ENCODE results near the gene MRGPRX3.
"Not testable (repeated sequence)": the region's sequence is repeated elsewhere in the genome, so short reads cannot be mapped to it uniquely, and the experiment has no call there.

The MRGPRX3 gene

GRCh38 chr11:18132341-18132740 lies at the start of gene MRGPRX3:
TSS of gene MRGPRX3 (plus strand) at chr11:18132571. CDS start at chr11:18137203, 4,632 bp downstream.
- DNase-seq: no peak

DNA sequence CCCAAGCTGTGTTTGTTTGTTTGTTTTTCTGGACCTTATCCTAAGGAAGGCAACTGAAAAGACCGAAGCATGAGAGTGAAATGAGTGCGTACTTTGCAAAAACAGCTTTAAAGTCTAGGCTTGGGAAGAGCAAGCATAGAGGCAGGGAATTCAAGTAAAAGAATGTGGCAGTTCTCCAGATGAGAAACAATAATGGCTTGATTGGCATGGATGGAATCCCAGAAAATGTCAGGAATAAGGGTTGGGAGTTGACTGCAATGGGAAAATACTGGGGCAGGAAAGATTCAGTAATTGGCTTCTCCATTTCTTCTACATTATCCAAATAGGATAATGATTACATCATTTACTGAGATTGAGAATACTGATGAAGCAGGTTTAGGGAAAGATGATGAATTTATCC lies 44.0 kb upstream of the MRGPRX3 start:
- no peak for DNase-seq

- no peak for DNase-seq
These were observed 43.4 kb upstream of the MRGPRX3 start for GRCh38 chr11:18088966-18089365.

DNA sequence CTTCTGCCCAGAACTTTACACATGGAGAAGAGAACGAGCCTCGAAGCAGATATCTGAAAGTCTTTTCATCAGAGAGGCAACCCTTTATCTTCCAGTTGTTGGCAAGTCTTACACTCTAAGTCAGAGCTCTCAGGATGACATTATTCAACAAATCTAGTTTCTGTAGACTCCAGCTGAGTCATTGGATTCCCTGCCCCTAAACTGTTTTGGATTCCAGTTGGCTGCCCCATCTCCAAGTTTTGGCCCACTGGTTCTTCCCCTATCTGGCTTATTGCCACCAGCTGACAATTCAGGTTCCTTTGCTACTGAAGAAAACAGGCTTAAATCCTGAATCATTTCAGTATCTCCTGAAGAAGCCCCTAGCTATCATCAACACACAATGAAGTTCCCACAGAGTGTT lies 40.6 kb upstream of the MRGPRX3 start:
- DNase-seq: no peak

GRCh38 chr11:18093959-18094358 lies 38.4 kb upstream of the MRGPRX3 start:
- DNase-seq: no peak

DNA sequence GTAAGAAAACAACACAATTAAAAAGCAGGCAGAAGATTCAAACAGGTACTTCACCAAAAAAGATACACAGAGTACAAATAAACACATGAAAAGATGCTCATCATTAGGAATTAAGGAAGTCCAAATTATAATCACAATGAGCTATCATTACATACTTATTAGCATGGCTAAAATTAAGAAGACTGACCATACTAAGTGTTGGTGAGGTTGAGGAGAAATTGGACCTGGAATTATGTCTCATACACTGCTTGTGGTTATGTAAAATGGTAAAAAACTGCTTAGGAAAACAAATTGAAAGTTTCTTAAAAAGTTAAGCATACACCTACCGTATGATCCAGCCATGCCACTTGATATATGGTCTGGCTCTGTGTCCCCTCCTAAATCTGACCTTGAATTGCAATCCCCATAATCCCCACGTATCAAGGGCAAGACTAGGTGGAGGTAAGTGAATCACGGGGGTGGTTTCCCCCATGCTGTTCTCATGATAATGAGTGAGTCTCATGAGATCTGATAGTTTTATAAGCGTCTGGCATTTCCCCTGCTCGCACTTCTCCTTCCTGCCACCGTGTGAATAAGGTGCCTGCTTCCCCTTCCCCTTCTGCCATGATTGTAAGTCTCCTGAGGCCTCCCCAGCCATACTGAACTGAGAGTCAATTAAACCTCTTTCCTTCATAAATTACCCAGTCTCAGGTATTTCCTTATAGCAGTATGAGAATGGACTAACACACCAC lies 31.3 kb upstream of the MRGPRX3 start:
- DNase-seq: no peak

GRCh38 chr11:18105086-18105801 lies 27.1 kb upstream of the MRGPRX3 start:
- DNase-seq: no peak

DNA sequence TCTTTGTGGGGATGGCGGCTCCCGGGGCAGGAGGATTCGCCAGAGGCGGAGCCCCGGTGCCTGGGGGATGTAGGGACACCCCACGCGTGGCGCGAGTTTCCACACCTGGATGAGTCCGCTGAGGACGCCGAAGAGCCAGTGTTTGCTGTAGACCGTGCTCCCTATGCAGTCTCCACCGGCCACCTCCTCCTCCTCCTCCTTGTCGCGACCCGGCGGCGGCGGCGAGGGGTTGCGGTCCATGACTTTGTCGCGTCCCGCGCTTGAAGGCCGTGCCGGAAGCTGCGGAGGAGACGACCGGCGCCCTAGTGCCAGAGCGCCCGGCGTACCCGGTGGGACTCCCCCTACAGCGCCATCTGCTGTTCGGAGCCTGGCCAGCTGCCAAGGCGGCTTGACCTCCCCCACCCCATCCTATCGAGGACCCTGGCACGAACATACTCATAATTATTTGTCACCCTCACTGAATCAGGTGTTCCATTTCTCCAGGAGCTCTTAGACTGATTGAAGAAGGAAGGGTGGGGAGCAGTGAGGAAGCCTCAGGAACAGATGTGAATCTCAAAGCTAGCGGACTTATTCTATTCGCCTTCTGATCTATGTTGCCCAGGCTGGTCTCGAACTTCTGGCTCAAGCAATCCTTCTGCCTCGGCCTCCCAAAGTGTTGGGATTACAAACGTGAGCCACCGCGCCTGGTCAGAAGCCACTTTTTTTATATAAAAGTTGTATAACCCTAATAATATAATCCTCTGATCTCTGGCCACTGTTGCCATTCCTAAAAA lies 26.4 kb upstream of the MRGPRX3 start, which contains the start of gene SAAL1:
SAAL1 (minus strand) TSS at position 281 of the 773 bp plus-strand sequence; CDS start at position 240, 41 bp downstream.
- no peak for DNase-seq

DNA sequence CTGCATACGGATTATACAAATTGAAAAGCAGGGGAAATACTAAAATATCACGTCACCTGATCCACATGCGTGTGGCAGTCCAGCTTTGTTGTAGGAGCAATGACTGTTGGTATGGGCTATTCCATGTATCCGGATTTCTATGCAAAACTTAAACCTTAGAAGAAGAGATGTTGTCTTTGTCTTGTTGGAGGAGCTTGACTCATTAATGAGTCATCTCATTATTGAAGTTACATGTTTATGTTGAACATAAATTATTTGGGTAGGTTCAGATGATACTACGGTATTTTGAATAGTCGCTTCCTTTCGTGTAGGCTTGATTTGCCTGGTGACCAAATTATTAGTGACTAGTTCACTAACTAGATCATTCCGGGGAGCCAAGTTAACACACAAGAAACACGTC lies 25.7 kb upstream of the MRGPRX3 start:
- no peak for DNase-seq

- no peak for DNase-seq
These were observed 24.1 kb upstream of the MRGPRX3 start for GRCh38 chr11:18108254-18108653.

DNA sequence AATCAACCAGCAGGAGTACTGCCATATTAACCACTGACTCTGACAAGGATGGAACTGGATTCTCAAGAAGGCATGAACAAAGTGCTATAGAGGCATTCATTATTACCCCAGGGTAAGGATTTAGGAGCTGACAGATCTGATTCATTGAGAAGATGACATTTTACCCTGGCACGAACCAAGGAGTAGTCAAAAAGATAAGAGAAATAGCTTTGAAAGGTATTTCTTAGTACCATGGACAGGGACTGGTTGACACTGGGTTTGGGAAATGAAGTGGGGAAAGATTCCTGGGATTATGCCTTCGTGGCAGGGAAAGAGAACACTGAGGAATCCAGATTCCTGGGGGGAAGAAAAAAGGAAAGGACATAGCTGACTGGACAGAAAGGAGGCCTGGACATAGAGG lies 21.4 kb upstream of the MRGPRX3 start:
- no peak for DNase-seq

- DNase-seq: no peak
These were observed 16.8 kb upstream of the MRGPRX3 start for GRCh38 chr11:18115360-18116127.

DNA sequence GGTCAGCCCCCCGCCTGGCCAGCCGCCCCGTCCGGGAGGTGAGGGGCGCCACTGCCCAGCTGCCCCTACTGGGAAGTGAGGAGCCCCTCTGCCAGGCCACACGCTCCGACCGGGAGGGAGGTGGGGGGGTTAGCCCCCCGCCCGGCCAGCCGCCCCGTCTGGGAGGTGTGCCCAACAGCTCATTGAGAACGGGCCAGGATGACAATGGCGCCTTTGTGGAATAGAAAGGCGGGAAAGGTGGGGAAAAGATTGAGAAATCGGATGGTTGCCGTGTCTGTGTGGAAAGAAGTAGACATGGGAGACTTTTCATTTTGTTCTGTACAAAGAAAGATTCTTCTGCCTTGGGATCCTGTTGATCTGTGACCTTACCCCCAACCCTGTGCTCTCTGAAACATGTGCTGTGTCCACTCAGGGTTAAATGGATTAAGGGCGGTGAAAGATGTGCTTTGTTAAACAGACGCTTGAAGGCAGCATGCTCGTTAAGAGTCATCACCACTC lies 11.0 kb upstream of the MRGPRX3 start:
- not testable (repeated sequence) for DNase-seq

GRCh38 chr11:18131115-18131514 lies 1.3 kb upstream of the MRGPRX3 start:
- DNase-seq: not testable (repeated sequence)

GRCh38 chr11:18135308-18135707 lies 2.9 kb downstream of the MRGPRX3 start:
- DNase-seq: no peak

DNA sequence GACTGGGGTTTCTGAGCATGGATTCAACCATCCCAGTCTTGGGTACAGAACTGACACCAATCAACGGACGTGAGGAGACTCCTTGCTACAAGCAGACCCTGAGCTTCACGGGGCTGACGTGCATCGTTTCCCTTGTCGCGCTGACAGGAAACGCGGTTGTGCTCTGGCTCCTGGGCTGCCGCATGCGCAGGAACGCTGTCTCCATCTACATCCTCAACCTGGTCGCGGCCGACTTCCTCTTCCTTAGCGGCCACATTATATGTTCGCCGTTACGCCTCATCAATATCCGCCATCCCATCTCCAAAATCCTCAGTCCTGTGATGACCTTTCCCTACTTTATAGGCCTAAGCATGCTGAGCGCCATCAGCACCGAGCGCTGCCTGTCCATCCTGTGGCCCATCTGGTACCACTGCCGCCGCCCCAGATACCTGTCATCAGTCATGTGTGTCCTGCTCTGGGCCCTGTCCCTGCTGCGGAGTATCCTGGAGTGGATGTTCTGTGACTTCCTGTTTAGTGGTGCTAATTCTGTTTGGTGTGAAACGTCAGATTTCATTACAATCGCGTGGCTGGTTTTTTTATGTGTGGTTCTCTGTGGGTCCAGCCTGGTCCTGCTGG lies 4.9 kb downstream of the MRGPRX3 start:
- DNase-seq: no peak

GRCh38 chr11:18140145-18140544 lies 7.8 kb downstream of the MRGPRX3 start:
- DNase-seq: no peak

GRCh38 chr11:18144243-18144642 lies 11.9 kb downstream of the MRGPRX3 start:
- no peak for DNase-seq

- DNase-seq: no peak
These were observed 12.7 kb downstream of the MRGPRX3 start for GRCh38 chr11:18145025-18145424.

DNA sequence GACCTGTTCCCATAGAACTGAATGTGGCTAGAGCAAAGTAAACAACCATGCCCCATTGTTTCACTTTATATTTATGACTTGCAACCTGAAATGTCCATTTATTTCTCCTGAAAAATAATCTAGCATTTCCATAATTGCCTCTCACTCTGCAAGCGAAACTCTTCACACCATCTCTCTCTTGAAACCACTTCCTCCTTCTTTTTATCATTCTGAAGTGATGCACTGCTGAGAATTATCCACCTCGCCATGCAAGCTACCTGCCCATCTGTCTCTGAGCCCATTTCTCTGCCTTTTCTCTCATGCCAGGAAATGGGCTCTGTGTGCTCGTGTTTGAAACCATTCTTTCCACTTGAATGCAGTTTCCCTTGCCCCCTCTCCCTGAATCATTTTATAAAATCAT lies 13.5 kb downstream of the MRGPRX3 start:
- DNase-seq: no peak

GRCh38 chr11:18151581-18151980 lies 19.2 kb downstream of the MRGPRX3 start:
- no peak for DNase-seq

- DNase-seq: no peak
These were observed 36.0 kb downstream of the MRGPRX3 start for GRCh38 chr11:18168372-18168771.

All from cortex of kidney (tissue), 1 donor.